Fibroblast of upper back skin (primary cell): ENCODE measurements around the gene SLC35A5.

Experiments
- DNase-seq: peaks from one replicate; pipeline ENCODE4 v3.0.0-alpha.2; 2013

The SLC35A5 gene

DNA sequence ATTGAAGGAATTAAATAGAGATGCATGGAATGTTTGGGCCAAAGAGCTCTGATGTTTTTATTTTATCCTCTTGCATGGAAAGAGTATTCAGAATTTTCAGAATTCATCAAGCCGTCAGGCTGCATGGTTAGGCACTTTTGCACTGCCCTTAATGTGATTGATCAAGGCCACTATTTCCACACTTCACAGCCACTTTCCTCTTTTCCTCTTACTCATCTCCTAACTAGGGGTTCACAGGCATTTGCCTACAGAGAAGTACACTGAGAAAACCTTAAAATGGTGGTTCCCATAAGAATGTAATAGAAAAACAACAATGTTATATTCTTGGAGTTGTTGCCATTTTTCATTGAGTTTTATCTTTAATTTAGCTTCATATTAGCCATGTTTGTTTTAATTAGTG, 10.9 kb downstream of the SLC35A5 start:
- no peak for DNase-seq

DNA sequence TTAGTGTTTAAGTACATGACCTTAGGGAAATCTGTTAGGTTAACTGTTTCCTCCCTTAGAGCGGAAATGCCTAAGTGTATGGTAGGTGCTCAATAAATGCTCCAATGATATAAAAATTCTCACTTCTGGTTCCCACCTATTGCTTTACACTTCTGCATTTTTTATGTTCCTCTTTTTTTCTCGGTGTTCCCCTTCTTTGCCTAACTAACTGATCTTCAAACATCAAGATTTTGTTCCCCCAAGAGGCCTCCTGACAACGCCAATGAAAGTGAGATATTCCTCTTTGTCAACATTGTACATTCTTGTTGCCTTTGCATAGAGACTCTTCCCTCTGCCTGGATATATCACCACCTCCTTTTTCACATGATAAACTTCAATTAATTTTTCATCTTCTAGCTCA, 17.4 kb downstream of the SLC35A5 start:
- no peak for DNase-seq

DNA sequence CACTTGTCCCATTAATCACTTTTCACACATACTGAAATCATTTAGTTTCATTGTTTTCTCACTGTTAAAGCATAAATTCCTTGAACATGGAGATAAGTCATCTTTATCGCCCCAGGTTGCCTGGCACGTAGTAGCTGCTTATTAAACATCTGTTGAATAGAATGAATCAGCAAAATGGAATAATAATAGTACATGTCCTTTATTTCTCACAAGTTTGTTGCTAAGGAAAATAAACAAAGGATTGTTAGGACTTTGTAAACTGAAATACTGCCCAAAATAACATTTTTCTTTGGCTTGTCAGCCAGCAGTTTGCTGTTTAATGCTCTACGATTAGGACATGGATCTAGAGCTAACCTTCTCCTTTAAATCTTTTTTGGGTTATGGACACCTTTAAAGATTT, 17.9 kb downstream of the SLC35A5 start:
- DNase-seq: no peak

DNA sequence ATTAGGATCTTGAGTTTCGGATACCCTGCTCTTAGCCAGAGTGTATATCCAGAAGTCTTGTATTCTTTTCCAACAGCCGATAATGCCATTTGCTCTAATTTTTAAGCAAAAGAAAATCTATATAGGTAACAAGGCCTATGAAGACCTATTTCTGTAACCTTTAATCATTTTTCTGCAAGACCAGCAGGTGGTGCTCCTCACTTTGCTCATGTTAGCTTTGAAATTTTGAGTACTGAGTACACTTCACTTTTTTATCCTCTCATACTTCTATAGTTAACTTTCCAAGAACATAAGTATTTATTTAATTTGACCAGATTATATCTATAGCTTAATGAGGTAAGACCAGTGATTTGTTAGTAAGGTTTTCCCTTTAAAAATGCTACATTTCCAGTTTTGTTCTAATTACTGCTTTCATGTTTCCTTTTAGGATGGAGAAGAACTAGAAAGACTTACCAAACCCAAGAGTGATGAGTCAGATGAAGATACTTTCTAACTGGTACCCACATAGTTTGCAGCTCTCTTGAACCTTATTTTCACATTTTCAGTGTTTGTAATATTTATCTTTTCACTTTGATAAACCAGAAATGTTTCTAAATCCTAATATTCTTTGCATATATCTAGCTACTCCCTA, 20.5 kb downstream of the SLC35A5 start:
- DNase-seq: peak; percentile 69

DNA sequence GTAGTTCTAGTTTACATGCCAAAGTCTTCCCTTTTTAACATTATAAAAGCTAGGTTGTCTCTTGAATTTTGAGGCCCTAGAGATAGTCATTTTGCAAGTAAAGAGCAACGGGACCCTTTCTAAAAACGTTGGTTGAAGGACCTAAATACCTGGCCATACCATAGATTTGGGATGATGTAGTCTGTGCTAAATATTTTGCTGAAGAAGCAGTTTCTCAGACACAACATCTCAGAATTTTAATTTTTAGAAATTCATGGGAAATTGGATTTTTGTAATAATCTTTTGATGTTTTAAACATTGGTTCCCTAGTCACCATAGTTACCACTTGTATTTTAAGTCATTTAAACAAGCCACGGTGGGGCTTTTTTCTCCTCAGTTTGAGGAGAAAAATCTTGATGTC, 21.3 kb downstream of the SLC35A5 start:
- DNase-seq: no peak

DNA sequence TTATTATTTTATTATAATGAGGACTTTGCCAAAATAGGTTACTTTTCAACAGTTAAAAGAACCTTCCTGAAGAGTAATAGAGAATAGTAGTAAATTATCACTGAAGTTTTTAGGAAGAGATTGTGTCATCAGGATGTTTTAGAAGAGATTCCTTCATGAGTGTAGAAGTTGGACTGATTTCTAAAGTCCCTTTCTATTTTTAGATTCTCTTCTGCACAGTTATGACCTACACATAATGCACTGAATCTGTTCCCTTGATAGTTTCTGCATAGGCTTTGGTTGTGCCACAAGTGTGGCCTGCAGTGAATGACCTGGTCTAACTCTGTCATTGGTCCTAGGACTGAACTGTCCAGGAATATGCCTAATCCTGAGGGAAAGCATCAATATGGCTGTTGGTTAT, 23.9 kb downstream of the SLC35A5 start:
- no peak for DNase-seq

DNA sequence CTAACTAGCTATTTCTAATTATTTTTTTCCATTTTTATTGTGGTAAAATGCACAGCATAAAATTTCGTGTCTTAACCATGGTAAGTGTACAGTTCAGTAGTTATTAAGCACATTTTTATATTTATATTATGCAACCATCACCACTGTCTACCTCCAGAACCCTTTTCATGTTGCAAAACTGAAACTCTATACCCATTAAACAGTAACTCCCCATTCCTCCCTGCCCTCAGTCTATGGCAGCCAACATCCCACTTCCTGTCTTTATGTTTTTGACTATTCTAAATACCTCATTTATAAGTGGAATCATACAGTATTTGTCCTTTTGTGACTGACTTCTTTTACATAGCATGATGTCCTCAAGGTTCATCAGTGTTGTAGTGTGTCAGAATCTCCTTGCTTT, 25.5 kb downstream of the SLC35A5 start:
- no peak for DNase-seq

DNA sequence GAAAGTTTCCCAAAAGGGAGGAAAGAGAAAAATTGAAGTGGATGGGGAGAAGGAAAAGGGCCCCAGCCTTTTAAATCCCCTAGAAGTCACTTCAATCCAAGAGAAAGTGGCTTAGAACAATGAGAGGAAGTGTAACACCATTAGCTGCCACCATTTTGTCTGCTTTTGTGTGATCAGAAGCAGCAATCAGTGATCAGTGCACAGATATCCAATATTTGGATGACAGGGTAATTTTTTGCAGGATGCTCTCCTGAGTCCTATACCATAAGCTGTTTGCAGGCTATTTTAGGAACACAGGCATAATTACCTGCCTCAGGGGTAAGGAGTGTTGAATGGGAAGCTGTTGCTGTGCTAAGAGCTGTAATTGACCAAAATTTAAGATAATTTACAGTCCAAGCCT, 31.4 kb downstream of the SLC35A5 start:
- no peak for DNase-seq

DNA sequence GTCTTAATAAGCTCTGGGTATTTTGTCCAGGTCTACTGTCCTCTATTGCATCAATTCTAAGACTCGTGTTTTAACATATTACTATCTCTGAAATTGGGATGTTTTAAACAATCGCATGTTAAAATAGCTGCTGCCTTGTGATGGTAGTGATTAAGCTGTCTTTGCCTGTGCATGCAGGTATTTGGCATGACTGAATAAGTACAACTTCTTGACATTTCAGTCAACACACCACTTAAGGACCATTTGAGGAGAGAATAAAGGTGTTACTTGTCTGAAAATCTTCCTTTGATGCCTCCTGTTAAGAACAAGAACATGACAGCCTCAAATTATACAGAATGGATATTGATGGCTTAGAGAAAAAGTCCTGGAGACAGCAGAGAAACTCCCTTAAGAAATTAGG, 33.0 kb downstream of the SLC35A5 start:
- no peak for DNase-seq

DNA sequence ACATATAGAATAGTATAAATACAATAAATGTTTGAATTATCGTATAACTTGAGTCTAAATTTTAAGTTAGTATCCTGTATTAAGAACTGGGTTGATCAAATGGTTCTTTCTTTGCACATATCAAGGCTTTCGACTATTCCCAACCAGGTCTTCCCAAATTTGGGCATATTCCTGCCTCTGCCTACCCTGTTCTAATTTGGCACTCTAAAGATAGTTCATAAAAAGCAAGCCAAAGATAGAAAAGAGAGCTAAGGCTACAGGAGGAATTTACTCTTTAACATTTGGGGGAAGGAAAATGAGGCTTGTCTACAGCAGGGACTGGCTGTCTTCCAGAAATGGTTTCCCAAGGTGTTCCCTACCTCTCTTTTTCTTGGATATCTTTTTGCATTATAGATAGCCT, 36.1 kb downstream of the SLC35A5 start:
- no peak for DNase-seq

DNA sequence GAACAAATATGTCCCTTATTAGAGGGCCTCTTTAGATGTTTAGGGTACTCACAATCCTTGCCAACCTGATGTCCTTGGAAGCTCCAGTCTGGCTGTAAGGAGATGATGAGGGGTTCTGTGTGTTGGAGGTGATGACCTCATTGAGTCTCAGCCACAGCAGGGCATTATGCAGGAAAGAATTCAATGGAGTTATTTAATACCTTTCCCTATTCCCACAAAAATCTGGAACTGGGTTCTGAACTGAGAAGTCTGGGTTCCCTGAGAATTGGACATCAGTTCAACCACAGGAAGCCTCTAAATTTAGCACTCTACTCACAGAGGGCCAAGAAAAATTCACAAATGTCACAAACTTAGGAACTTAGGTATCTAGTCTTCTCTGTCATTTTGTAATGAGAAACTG, 36.9 kb downstream of the SLC35A5 start:
- peak; percentile 38 for DNase-seq

DNA sequence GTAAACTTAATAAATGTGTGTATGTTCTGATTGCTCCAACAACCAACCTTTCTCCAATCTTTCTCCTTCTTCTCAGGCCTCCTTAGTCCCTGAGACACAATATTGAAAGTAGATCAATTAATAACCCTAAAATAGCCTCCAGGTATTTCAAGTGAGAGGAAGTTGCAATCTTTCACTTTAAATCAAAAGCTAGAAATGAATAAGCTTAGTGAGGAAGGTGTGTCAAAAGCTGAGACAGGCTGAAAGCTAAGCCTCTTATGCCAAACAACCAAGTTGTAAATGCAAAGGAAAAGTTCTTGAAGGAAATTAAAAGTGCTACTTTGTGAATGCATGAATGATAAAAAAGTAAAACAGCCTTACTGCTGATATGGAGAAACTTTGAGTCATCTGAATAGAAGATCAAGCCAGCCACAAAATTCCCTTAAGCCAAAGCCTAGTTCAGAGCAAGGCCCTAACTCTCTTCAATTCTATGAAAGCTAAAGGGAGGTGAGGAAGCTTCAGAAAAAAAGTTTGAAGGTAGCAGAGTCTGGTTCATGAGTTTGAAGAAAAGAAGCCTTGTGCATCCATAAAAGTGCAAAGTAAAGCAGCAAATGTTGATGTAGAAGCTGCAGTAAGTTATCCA, 40.5 kb downstream of the SLC35A5 start:
- DNase-seq: no peak

DNA sequence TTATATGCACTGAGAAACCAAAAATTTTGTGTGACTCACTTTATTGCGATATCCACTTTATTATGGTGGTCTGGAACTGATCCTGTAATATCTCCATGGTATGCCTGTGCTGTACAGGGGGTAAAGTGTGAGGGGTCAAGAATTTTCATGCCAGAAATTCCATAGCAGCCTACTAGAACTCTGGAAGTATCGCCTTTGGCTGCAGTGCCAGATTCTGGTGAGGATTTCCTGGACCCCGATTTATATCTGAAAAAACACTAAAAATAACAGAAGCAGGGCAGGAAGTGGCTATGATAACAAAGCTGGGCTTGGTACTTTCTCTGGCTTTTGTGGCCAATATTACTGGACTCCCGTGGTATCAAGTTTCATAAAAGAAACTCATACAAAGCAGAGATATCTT, 42.7 kb downstream of the SLC35A5 start:
- peak; percentile 94 for DNase-seq

DNA sequence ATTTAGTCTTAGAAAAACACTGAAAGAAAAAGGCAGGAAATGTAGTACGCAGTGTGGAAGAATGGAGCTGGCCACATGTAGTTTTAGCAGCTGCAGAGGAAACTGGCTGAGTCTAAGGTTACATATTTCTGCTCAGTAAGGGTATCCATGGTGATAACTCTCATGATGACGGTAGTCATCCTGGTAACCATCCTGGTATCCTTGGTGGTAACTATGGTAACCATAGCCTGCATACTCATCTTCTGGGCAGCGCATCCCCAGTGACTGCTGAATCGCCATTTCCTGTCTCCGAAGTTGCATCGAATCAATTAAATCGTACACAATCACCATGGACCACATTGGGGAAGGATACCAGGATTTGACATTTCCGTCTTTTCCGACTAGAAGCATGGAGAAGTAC, 43.4 kb downstream of the SLC35A5 start:
- DNase-seq: peak; percentile 95

DNA sequence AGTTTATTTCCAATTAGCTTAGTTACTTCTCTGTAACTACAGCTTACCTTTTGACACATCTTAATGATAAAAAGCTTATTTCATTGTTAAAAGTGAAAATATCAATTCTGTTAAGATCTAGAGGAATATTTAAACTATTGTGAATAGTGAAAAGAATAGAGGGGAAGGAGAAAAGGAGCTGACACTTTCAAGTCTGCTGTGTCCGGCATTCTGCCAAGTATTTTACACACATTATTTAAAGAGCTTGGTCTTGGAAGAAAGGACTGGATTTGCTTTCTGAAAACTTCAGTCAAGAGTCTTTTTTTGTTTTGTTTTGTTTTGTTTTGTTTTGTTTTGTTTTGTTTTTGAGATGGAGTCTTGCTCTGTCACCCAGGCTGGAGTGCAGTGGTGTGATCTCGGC, 44.3 kb downstream of the SLC35A5 start:
- no peak for DNase-seq

DNA sequence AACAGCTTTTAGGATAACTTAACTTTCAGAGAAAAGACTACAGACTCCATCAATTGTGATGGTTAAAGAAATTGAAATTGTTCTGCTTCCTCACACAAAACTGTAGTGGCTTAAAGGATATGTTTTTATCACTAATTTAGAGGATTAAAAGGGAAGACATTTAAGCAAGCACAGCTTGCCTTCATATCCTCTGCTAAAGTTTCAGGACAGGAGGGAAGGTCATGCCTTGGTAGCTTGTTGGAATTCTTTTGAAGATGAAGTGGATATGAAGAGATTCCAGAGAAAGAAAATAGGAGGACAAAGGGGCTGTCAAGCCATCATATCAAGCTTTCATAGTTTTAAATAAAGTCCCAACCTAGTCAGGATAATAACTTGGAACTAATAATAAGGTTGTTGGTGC, 46.0 kb downstream of the SLC35A5 start:
- no peak for DNase-seq

DNA sequence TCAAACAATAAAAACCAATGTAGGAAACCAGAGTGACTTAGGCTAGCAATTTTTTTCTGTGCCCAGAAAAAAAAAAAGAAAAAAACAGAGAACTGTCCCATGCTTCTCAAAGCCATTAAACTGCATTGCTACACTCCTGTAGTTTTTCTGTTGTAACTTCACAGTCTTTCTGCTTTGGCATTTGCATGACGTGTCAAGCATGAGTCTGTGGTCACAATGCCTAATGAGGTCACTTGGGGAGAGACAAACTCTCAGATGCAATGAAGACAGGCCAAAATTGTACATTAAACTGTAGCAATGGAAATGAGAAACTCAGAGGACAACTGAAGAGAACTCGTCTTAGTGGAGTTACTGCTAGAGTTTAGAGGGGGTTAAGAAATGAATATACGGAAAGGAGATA, 48.3 kb downstream of the SLC35A5 start:
- peak; percentile 47 for DNase-seq

DNA sequence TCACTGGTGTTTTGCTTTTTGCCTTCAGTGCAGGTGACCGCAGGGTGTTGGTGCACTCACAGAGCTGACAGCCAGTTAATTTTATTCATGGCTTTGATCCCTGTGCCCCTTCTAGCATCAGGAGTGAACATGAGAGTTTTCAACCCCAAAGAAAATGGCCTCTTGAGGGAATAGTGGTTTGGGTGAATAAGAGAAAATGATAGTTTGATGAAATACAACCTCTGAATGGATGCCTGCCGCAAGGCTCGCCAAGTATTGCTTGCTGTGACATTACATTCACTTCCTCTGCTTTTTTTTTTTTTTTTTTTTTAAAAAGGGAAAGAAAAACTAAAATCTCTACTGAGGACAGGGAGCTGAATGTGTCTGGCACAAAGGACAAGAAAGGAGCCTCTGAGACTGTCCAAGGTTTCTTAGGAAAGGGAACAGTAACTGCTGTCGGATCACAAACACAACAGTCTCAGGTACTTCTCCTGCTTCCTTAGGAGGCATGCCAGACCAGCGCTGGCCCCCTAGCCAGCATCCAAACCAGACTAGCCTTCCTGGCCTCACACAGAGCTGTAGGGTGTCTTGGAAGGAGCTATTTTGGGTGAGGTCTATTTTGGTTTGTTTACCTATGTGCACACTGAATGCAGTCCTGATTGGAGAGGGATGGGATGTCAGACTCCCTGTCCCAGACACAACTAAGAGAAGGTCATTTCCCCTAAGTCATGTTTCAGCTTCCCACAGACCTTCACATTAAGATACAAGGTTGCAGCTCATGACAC, 50.1 kb downstream of the SLC35A5 start:
- DNase-seq: peak; percentile 42

DNA sequence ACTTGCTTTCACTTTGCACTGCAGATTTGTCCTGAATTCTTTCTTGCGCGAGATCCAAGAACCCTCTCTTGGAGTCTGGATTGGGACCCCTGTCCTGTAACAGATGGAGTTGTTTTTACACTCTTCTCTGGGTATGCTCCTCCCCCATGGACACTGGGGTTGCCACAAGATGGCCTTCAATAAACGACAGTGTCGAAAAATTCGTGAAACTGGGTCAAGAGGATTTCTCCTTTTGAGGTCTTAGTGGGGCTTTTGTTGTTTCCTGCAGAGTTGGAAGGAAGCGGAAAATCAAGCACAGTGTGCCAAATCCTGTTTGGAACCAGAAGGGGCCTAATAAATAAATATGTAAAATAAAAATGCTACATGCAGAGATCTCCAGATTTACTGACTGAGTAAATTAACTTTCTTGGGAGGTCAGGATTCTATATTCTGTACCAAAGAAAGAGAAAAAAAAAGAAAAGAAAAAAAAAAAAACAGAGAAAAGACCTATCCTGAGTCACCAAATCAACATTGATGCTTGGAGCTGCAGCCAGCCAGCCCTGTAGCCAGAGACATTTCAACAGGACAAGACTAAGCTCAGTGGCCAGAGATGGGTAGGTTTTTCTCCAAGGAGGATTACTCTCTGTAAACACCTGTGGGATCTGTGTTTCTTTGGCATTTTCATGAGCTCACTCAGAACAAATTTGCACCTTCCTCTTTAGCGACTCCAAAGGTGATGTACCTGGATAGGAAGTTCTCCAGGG, 54.3 kb downstream of the SLC35A5 start:
- DNase-seq: no peak

DNA sequence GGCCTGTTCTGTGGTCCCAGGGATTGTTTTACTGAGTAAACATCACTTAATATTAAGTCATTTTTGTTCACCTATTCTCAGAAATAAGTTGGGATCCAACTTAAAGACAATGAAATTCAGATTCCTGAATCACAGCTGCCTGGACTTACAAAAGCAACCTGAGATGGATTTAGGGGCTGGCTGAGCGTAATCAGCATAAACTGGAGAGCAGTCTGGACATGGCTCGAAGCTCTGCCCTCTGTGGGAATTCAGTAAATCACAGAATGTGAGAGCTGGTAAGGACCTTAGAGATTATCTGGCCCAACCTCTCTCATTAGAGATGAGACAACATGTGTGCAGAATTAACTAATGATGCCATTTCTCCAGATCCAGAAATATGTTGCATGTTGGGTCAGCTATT, 55.4 kb downstream of the SLC35A5 start:
- DNase-seq: no peak

DNA sequence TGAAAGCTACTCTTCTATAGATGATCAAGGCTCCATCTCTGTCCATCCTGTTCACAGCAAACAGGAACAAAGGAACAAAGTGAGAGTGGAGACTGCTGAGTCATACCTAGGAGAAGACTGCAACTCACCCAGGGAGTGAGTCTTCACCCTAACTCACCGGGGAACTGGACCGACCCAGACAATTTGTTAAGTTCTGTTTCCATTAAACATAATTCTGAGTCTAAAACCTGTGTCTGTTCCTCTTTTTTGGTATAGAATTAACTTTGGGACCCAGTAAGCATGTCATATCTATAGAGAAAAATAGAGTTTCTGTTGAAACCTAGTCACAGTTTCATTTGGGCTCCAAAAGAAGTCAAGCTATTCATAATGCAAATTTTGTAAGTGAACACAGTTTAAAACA, 57.5 kb downstream of the SLC35A5 start:
- no peak for DNase-seq

DNA sequence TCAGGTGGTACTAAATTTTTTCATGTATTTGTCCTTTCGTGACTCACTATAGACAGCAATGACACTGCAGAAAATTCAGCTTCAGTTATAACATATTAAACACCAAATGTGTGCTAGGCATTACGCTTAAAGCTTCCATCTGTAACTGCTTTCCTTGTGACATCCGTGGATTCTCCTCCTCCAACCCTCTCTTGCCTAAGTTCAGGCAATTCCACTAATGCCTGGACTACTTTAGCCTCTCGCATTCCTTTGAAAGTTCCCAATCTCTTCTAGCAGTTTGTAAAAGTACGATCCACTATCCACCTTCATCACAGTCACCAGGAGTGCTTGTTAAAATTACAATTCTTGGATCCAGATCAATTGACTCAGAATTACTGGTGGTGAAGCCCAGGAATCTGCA, 61.4 kb downstream of the SLC35A5 start:
- DNase-seq: no peak

DNA sequence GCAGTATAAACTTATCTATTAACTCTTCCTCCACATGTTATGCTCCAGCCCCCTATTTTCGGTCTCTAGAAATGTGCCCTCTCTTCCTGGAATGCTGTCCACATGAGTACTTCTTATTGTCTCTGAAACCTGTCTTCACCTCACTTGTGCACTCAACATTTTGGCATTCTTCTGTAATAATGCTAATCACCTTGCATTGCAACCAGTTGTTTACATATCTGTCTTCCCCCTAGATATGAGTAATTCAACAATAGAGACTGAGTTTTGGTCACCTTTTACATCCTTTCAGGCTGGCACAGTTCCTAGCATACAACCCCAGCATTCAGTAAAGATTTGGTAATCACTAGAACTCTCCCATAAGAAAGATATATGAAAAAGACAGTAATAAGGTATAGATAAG, 61.9 kb downstream of the SLC35A5 start:
- no peak for DNase-seq

DNA sequence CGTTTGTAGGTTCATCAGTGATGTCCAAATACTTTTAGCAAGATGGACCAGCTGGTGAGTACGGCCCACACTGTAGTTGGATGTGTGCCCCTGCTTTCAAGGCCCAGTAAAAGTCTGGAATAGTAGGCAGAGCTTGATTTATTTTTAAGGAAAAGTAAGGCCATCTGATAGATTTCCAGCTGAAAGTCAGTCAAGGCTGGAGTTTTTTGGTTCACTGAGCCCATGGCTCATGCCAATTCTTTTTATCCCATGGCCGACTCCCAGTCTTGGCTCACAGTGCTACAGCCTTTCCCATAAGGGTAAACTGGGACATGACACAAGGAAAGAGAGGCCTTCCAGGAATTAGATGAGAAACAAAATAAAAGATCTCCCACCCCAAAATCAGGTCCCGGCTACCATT, 65.6 kb downstream of the SLC35A5 start:
- DNase-seq: no peak
